GM18502 (cell line): ENCODE measurements around the gene ARID5B.
A peak's percentile ranks its signal among the peaks of the same experiment; 100 is the strongest.

ENCODE experiments used
- ATAC-seq: cut with Tn5 transposase; IDR thresholded peaks from one replicate; pipeline ENCODE4 v1.9.1; 2021; ENCODE audit warnings: mild to moderate bottlenecking; ENCODE audit not compliant: unreplicated experiment, poor library complexity

The ARID5B gene

DNA sequence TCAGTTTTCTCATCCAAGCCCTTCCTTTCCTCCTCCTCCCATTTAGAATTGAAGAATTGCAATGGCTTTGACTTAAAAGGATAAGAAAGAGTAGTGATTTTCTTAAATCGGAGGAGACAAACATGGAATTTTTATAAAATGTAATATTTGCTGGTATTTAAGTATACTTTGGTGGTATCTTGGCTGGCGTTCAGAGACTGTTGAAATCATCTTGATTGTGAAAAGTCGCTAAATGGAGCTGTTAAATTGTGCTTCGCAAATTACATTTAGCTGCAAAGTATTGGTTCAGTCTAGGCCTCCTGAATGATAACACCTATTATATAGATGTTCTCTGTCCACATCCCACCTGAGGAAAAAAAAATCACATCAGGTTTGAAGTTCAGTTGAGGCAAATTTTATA lies 81.8 kb downstream of the ARID5B start:
- no peak for ATAC-seq

- ATAC-seq, result no peak
These were observed 83.4 kb downstream of the ARID5B start for GRCh38 chr10:61984803-61985418.

- ATAC-seq, result no peak
These were observed 84.2 kb downstream of the ARID5B start for GRCh38 chr10:61985715-61986114.

GRCh38 chr10:61986382-61986781 lies 84.9 kb downstream of the ARID5B start:
- ATAC-seq, result no peak

DNA sequence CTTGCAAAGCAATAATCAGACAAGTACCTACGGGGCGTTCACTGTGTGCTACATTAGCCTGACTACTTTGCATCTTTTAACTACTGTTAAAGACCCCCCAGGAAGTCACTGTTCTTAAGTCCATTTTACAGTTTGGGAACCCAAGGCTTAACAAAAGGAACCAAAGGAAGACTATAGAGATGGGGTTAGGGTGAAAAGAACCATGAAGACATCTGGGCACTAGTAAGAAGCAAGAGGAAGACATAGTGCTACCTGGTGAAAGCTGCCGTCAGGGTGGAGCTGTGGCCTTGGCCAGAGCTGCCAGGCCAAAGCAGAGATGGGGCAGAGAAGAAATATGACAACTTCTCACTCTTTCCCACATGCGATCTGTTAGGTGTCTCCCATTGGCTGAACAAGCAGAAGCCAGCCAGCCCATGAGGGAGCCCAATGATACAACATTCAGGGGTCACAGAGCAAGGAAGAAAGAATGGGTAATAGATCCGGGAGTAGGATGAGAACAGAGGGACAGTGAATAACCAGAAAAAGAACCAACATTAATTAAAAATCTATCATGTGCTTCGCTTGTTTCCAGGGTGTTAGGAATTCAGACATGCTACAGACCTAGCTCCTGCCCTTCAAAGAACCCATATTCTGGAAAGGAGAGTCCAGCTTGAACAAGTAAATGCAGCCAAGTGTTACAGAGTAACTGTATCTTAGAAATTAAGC lies 85.4 kb downstream of the ARID5B start:
- no peak for ATAC-seq

DNA sequence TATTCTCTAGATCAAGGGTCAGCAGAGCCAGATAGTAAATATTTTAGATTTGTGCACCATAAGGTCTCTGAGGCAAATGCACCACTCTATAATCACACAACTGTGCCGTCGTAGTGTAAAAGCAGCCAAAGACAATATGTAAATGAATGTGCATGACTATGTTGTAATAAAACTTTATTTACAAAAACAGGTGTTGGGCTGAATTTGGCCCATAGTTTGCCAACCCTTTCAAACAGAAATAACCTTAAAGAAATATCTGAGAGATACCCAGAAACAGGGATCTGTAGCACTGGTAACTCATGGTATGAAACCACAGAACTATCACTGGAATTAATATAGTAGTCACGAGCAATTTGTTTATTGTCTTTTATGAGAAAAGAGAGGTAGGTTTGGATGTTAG lies 86.0 kb downstream of the ARID5B start:
- ATAC-seq, result peak; percentile 36

DNA sequence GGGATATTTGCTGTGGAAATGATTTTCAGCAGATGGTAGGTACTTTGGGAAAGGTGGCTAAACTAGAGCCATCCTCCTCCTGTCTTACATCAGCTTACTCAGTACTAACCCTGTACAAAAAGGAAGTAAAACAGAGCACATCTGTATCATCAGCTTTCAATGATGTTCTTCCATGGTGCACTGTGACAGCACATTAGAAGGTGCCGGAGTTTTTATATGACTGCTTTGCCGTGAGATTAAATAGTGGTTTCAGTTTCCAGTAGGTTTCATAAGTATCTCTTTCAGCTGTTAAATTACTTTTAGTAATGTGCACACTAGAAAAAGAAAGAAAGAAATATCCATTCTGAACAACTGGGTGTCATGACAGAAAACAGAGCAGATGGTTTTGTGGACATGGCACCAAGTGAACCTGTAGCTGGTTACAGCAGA lies 86.5 kb downstream of the ARID5B start:
- peak; percentile 97 for ATAC-seq

GRCh38 chr10:61989995-61990760 lies 88.7 kb downstream of the ARID5B start:
- ATAC-seq, result no peak

DNA sequence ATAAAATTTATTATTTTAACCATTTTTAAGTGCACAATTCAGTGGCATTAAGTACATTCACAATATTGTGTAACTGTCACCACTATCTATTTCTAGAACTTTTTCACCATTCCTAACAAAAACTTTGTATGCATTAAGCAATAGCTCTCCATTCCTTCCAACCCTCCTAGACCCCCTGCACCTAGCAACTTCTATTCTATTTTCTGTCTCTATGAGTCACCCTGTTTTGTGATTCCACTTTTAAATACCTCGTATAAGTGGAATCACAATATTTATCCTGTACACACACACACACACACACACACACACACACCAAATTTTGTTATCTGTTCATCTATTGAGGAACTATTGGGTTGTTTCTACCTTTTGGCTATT lies 89.2 kb downstream of the ARID5B start:
- no peak for ATAC-seq

GRCh38 chr10:61991166-61991565 lies 89.7 kb downstream of the ARID5B start:
- ATAC-seq, result no peak

GRCh38 chr10:61992059-61992460 lies 90.6 kb downstream of the ARID5B start:
- ATAC-seq, result no peak

DNA sequence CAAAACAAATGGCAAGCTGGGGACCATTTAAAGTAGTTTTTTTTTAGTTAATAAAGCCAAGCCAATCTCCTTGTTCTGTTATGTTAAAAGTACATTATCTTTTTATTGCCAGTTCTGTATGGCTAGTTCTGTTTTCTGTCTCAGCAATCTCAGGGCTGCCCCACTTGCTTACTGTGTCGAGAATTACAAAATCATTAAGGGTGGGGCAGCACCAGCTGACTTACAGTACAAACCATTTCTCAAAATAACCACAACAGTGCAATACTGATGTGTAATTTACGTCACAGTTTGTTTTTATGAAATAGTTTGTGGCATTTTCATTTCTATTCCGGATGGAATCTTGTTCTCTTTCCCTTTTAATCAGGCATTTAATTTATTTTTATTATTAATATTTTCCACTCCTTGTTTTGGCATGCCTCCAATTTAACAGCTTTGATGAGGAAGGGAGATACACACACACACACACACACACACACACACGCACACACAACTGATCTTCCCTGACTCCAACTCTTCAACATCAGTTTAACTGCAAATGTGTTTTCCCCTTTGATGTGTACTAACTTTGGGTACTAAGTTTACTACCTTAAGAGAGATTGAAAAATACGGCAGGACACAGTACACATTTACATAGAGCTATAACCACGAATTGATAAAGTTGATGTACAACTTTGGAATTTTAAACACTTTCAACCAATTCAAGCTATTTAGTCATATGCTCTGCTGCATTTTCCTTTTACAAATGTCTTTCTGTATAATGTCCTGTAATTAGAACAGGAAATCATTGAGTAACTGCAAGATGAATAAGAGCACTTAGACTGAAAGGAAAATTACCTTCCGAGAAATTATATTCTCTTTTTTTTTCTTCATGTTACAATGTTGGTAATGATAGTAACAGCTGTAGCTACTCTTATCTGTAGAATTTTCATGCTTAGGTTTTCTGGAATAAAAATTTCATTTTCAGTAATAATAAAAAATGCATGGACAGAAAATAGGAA lies 91.5 kb downstream of the ARID5B start:
- peak; percentile 41 for ATAC-seq

DNA sequence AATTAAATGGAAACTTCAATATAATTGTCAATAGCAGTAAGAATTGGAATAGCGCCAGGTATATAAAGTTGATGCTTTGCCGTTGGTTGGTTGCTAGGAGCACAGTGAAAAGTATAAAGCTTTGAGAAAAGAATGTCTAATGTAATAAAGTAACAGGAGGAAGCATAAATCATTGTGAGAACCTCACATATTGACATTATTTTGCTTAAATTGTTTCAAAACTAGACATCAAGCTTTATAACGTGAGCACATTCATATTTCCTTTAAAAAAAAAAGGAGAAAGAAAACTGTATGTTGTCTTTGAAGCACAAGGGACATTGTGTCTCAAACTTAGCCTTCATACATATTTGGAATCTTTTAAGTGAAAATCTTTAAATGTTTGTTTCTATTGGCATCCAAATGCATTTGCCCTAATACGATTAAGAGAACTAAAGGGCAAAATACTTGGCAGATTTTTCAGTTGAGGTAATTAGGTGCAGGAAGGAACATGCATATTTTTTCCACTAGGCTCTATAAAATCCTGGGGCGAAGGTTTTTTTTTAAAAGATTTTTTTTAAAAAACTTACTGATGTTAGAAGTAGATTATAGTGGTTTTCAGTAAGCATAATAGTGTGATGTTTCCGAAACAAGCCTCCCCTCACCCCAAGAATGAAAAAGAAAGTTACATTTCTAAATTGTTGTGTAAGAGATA lies 92.4 kb downstream of the ARID5B start:
- no peak for ATAC-seq

- no peak for ATAC-seq
These were observed 93.1 kb downstream of the ARID5B start for GRCh38 chr10:61994405-61995219.

DNA sequence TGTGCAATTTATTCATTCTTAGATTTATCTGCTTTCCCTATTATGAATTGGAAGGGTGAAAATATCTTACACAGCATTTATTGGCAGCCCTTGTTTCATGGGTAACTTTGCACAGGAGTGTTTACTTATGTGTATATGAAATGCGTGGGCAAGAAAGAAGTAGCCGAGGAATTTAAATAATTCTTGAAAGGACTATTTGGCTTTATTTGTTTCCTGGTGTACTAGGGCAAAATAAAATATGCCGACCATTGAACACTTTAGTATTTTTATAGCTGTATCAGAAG lies 93.7 kb downstream of the ARID5B start:
- ATAC-seq, result no peak

DNA sequence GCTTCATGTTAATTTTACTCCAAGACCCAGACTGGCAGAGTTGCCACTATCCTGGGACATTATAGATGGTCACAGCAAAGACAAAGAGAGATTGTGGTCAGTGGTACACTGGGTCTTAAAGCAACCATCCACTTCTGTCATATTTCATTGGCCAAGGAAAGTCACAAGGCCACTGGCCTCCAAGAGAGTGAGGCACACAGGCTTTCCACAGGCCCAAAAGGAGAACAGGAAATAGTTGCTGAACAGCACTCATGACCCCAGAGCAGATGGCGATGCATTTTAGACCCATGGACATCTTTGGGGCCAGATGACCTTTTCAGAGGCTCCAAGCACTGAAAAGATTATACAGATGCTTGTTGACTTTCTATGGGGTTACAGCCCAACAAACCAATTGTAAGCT lies 97.4 kb downstream of the ARID5B start:
- no peak for ATAC-seq

DNA sequence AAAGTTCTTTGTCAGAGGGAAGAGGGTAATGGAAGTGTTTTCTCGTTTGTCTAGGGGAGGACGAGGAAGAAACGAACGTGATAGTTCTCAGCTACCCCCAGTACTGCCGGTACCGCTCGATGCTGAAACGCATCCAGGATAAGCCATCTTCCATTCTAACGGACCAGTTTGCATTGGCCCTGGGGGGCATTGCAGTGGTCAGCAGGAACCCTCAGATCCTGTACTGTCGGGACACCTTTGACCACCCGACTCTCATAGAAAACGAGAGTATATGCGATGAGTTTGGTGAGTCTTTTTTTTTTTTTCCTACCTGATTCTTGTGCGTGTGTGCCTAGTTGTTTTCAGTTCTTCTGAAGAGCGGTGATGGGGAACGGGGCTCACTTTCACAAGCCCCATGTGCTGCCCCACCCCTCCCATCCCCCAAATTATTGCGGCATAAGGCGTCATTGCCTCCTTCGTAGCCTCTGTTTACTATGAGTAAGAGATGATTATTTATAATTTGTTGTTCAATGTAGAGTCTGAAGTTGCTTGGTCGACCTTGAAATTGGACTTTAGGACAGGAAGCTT lies 98.6 kb downstream of the ARID5B start:
- ATAC-seq, result peak; percentile 79

GRCh38 chr10:62000726-62001125 lies 99.2 kb downstream of the ARID5B start:
- no peak for ATAC-seq

- ATAC-seq, result no peak
These were observed 100.4 kb downstream of the ARID5B start for GRCh38 chr10:62001898-62002297.
